Heart left ventricle (tissue), 13 donors: Measurements from ENCODE around the gene FBXO38.

Experiments
- POLR2A ChIP-seq, 2 donors: fragments of 450-650 bp; IDR thresholded peaks; one replicate each; pipeline ENCODE4 v1.6.1; 2017; ENCODE audit warnings: antibody characterized with exemption in 2 of 2, mild to moderate bottlenecking in 2 of 2, moderate library complexity in 2 of 2
- TF ChIP-seq, protein P1 (sequence below), 12 donors: fragments of 200-600 bp; sonication (generic) in 4 of 12; IDR thresholded peaks; one replicate each; pipeline versions ENCODE4 v1.5.0 to v1.8.0; 2018 to 2022; ENCODE audit warnings: antibody characterized with exemption in 12 of 12, mild to moderate bottlenecking in 5 of 12
- donor health status: ischemic (EF 13 %, LVEDD 7.1; RV severe dilation, severe dysfunction).
- donor health status: DM: no; HTN: yes; CAD: no.
- donor health status: DM: no; HTN: no; CAD: no.
- donor health status: ischemic (EF 25% LVEDD 6.9; RV normal size, moderate dysfunction).
- donor health status: ischemic (EF 25% LVEDD 5.7; RV mildly dilated, moderate dysfunction).
- donor health status: ischemic (EF 35%, LVEDD 5.7; RV mildly dilated, moderate dysfunction).
- donor health status: nonischemic (EF 11% LVEDD 7.7; RV severe dilation, severe dysfunction).
- donor health status: DM: yes; HTN: yes; CAD: no.
- donor health status: PGD.
- donor health status: ischemic (EF 29% LVEDD 5.4; RV normal size, mild dysfunction).
- donor health status: nonischemic (EF 23%, LVEDD 6.1; RV moderate dilation, normal function).

DNA sequence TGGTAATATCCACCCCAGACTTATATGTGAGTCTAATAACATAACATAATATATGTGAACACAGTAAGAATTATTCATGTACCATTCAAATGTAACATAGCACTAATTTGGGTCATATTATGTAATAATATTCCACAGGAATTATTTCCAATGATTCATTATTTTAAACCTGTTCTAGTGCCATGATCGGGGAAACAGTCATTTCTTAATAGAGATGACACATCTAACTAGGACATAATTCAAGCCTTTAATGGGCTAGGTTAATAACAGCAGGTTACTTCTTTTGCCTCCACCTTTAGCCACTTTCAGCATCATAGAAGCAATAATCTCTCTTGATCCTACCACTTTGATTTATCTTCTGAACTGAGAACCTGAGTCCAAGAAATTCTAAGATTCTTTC, 36.1 kb upstream of the FBXO38 start:
- no peak for TF ChIP-seq POLR2A (IDR thresholded peaks at IDR 0.05)
- TF ChIP-seq, protein P1, sequence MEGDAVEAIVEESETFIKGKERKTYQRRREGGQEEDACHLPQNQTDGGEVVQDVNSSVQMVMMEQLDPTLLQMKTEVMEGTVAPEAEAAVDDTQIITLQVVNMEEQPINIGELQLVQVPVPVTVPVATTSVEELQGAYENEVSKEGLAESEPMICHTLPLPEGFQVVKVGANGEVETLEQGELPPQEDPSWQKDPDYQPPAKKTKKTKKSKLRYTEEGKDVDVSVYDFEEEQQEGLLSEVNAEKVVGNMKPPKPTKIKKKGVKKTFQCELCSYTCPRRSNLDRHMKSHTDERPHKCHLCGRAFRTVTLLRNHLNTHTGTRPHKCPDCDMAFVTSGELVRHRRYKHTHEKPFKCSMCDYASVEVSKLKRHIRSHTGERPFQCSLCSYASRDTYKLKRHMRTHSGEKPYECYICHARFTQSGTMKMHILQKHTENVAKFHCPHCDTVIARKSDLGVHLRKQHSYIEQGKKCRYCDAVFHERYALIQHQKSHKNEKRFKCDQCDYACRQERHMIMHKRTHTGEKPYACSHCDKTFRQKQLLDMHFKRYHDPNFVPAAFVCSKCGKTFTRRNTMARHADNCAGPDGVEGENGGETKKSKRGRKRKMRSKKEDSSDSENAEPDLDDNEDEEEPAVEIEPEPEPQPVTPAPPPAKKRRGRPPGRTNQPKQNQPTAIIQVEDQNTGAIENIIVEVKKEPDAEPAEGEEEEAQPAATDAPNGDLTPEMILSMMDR (IDR thresholded peaks at IDR 0.05): no peak
